Glutamatergic neuron (in vitro differentiated cells): ENCODE data around the gene LGALS3. TPM values are rescaled to one million over a fixed set of nuclear protein-coding genes. Genes with fewer than 3 reads are reported as not detected.

Experiments
- DNase-seq: peaks from one replicate; pipeline ENCODE4 v3.0.0; 2022
- H3K27ac Mint-ChIP-seq: one replicate; pipeline ENCODE4 v1.8.0; 2020; ENCODE audit warnings: mild to moderate bottlenecking, mixed read lengths, inconsistent platforms; ENCODE audit not compliant: unreplicated experiment
- H3K27me3 Mint-ChIP-seq: one replicate; pipeline ENCODE4 v1.8.0; 2020; ENCODE audit warnings: mild to moderate bottlenecking, moderate library complexity, mixed read lengths, inconsistent platforms; ENCODE audit not compliant: unreplicated experiment
- H3K36me3 Mint-ChIP-seq: one replicate; pipeline ENCODE4 v1.8.0; 2020; ENCODE audit warnings: mild to moderate bottlenecking, mixed read lengths, inconsistent platforms; ENCODE audit not compliant: unreplicated experiment
- H3K4me1 Mint-ChIP-seq: one replicate; pipeline ENCODE4 v1.8.0; 2020; ENCODE audit warnings: mild to moderate bottlenecking, low read depth, mixed read lengths, inconsistent platforms; ENCODE audit not compliant: unreplicated experiment
- H3K4me3 Mint-ChIP-seq: one replicate; pipeline ENCODE4 v1.8.0; 2020; ENCODE audit warnings: mild to moderate bottlenecking, mixed read lengths, inconsistent platforms; ENCODE audit not compliant: unreplicated experiment
- H3K9me3 Mint-ChIP-seq: one replicate; pipeline ENCODE4 v1.8.0; 2020; ENCODE audit warnings: mild to moderate bottlenecking, moderate library complexity, mixed read lengths, inconsistent platforms; ENCODE audit not compliant: unreplicated experiment
- total RNA-seq: library from RNA; stranded (reverse); fragmentation: NEBNext Ultra II Directional; extraction: Animal tissue kit (Norgen Biotek cat#: 25700); gene quantifications from one replicate; pipeline ENCODE4 v1.2.1, GENCODE V29; 2021; ENCODE audit not compliant: unreplicated experiment
- TF ChIP-seq, protein P1 (sequence below): fragments of 200-600 bp; sonication (generic); IDR thresholded peaks from one replicate; pipeline ENCODE4 v1.5.0; 2021; ENCODE audit not compliant: partially characterized antibody, unreplicated experiment

LGALS3 gene
- total RNA-seq, 1 donor from 2014 or later: not detected

DNA sequence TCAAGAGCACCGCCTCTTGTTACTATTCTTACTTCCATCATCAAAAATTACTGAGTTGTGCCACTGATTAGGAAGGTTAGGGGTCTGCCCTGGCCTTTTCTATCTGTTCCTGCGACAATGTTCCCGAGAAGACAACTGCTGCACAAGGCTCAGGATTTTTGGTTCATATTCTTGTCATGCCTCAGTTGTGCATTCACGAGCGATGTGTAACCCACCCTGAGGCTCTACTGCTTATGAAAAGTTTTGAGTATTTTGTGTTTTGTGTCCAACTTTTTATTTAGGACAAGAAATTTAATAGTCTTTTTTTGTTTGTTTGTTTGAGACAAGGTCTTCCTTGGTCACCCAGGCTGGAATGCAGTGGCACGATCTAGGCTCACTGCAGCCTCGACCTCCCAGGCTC is 23.1 kb upstream of the LGALS3 start:
- H3K36me3 Mint-ChIP-seq: peaks cover 7% of the 10 kb centered on the region
- no peak for DNase-seq
- no peak overlapping the region for H3K27ac Mint-ChIP-seq
- peaks cover 4% of the 10 kb centered on the region for H3K27me3 Mint-ChIP-seq
- peaks cover 1% of the 10 kb centered on the region for H3K4me1 Mint-ChIP-seq
- H3K4me3 Mint-ChIP-seq: no peak overlapping the region
- TF ChIP-seq, protein P1, sequence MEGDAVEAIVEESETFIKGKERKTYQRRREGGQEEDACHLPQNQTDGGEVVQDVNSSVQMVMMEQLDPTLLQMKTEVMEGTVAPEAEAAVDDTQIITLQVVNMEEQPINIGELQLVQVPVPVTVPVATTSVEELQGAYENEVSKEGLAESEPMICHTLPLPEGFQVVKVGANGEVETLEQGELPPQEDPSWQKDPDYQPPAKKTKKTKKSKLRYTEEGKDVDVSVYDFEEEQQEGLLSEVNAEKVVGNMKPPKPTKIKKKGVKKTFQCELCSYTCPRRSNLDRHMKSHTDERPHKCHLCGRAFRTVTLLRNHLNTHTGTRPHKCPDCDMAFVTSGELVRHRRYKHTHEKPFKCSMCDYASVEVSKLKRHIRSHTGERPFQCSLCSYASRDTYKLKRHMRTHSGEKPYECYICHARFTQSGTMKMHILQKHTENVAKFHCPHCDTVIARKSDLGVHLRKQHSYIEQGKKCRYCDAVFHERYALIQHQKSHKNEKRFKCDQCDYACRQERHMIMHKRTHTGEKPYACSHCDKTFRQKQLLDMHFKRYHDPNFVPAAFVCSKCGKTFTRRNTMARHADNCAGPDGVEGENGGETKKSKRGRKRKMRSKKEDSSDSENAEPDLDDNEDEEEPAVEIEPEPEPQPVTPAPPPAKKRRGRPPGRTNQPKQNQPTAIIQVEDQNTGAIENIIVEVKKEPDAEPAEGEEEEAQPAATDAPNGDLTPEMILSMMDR: no peak
- peaks cover 10% of the 10 kb centered on the region for H3K9me3 Mint-ChIP-seq

DNA sequence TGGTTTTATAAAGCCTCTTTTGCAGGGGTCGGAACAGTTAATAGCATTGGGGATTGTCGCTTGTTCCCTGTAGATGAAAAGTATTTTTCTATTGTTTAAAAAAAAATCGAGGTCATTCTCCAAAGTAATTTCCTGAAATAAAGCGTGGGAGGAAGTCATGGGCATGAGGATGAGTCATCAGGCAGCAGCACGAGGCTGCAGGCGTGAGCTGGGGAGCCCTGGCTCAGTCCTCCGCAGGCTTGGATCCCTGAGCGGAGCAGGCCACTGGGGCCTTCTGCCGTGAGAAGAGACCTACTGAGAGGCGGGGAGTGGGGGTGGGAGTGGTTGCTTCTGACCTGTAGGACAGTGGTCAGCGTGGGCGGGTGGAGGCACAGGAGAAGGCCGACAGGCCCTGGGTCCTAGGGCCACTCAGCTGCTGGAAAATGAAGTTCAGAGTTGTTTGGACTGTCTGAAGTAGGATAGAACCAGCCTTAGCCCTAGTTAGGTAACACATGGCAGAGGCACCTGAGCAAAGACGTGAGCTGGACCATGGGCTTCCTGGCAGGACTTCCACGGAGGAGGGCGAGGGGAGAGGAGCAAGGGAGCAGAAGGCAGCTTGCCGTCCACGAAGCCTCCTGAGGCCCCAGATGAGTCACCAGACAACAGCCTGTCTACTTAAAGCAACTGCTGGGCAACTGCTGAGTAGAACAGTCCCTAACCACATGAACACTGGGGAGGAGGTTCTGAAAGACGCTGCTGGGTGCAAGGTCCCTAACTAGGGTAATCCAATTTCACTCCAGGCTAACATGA is 21.1 kb upstream of the LGALS3 start:
- Mint-ChIP-seq H3K4me3 (peak overlapping the region; percentile 3), H3K9me3 (peaks cover 10% of the 10 kb centered on the region), H3K27ac (peak overlapping the region; percentile 67), H3K27me3 (peaks cover 4% of the 10 kb centered on the region), H3K36me3 (peaks cover 7% of the 10 kb centered on the region), H3K4me1 (peaks cover 1% of the 10 kb centered on the region)
- TF ChIP-seq, protein P1: no peak
- DNase-seq: peak; percentile 51

DNA sequence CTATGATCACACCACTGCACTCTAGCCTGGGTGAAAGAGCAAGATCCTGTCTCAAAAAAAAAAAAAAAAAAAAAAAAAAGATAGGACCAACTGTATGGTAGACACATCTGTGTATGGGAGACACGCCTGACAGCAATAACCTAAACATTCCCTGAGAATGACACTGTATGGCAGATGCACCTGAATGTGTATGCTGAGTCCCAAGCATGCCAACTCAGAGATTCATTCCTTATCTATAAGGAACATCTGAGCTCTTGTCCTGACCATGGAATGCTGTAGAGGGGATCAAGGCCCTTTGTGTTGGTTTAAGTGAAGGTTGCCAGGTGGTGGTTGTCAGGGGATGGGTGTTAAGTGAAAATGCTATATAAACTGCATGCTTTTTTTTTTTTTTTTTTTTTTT is 19.2 kb upstream of the LGALS3 start:
- Mint-ChIP-seq H3K9me3 (peaks cover 9% of the 10 kb centered on the region), H3K27ac (no peak overlapping the region), H3K4me3 (no peak overlapping the region), H3K27me3 (peaks cover 1% of the 10 kb centered on the region), H3K4me1 (peaks cover 1% of the 10 kb centered on the region), H3K36me3 (no peaks in the 10 kb centered on the region)
- TF ChIP-seq, protein P1: no peak
- no peak for DNase-seq

DNA sequence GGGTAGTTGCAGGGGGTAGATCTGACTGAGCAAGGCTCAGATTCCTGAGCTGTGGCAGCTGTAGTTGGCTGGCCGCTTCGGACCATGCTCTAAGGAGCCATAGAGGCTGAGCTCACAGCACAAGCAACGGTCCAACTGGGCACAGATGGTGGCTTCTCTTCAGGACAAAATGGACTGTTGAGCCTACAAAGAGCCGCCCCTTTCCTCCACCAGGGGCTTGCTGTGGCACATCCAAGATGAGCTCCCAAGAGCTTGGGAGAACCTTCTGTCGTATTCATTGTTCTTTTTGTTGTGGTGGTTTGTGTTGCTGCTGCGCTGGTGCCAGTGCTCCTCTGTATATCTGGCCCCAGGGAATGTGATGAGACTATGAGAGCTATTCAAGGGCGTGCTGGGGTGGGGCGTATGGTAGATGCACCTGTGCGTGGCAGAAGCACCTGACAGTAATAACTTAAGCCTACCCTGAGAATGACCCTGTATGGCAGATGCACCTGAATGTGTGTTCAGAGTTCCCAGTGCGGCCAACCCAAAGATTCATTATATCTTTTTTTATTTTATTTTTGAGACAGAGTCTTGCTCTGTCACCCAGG is 17.8 kb upstream of the LGALS3 start:
- H3K4me3 Mint-ChIP-seq: no peak overlapping the region
- TF ChIP-seq, protein P1: no peak
- peaks cover 1% of the 10 kb centered on the region for H3K27me3 Mint-ChIP-seq
- H3K4me1 Mint-ChIP-seq: peaks cover 1% of the 10 kb centered on the region
- H3K36me3 Mint-ChIP-seq: no peaks in the 10 kb centered on the region
- H3K9me3 Mint-ChIP-seq: peaks cover 9% of the 10 kb centered on the region
- no peak overlapping the region for H3K27ac Mint-ChIP-seq
- DNase-seq: peak; percentile 19

DNA sequence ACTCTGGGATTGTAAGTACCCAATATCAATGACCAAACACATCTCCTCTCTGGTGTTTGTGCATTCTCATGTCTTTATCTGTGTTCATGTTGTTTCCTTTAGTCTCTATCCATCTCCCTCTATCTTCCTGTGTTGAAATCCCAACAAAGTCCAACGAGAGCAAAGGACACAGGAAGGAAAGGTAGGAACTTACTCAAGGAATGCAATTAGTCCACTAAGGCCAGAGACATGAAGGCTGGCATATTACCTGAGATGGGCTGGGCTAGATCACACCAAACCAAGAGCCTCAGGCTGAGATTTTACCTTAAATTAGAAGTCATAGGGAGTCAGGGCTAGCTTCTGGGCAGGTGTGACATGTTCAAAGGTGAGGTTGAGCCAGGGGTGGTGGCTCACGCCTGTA is 14.3 kb upstream of the LGALS3 start:
- DNase-seq: no peak
- Mint-ChIP-seq H3K27ac (no peak overlapping the region), H3K27me3 (no peaks in the 10 kb centered on the region), H3K4me3 (no peak overlapping the region), H3K9me3 (no peaks in the 10 kb centered on the region), H3K36me3 (no peaks in the 10 kb centered on the region), H3K4me1 (no peaks in the 10 kb centered on the region)
- TF ChIP-seq, protein P1: no peak
